Effector memory CD4-positive, alpha-beta T cell (primary cell): ENCODE results near the gene MACROD2.

Source experiments
- DNase-seq, 3 donors: peaks; one replicate each; pipeline ENCODE4 v3.0.0-alpha.2; 2020
- H3K27ac ChIP-seq: 2 replicates; pipeline ENCODE4 v1.7.0; 2013; ENCODE audit warnings: mild to moderate bottlenecking, low read length, moderate library complexity; ENCODE audit not compliant: insufficient read depth, poor library complexity, severe bottlenecking
- H3K27me3 ChIP-seq: replicated peaks from 2 replicates; pipeline ENCODE4 v1.7.0; 2013; ENCODE audit warnings: mild to moderate bottlenecking, low read length; ENCODE audit not compliant: insufficient read depth, control insufficient read depth, poor library complexity, severe bottlenecking
- H3K36me3 ChIP-seq: 2 replicates; pipeline ENCODE4 v1.7.0; 2013; ENCODE audit warnings: mild to moderate bottlenecking, low read length, moderate library complexity; ENCODE audit not compliant: control insufficient read depth, insufficient read depth
- H3K4me1 ChIP-seq: 2 replicates; pipeline ENCODE4 v1.7.0; 2013; ENCODE audit warnings: low read length, mild to moderate bottlenecking; ENCODE audit not compliant: control insufficient read depth, insufficient read depth, poor library complexity, severe bottlenecking
- H3K4me3 ChIP-seq: 2 replicates; pipeline ENCODE4 v1.7.0; 2013; ENCODE audit warnings: low read length, low read depth, mild to moderate bottlenecking; ENCODE audit not compliant: insufficient read depth, poor library complexity, severe bottlenecking
- H3K9me3 ChIP-seq: 2 replicates; pipeline ENCODE4 v1.7.0; 2013; ENCODE audit warnings: mild to moderate bottlenecking, low read length, moderate library complexity; ENCODE audit not compliant: control insufficient read depth

Gene MACROD2

DNA sequence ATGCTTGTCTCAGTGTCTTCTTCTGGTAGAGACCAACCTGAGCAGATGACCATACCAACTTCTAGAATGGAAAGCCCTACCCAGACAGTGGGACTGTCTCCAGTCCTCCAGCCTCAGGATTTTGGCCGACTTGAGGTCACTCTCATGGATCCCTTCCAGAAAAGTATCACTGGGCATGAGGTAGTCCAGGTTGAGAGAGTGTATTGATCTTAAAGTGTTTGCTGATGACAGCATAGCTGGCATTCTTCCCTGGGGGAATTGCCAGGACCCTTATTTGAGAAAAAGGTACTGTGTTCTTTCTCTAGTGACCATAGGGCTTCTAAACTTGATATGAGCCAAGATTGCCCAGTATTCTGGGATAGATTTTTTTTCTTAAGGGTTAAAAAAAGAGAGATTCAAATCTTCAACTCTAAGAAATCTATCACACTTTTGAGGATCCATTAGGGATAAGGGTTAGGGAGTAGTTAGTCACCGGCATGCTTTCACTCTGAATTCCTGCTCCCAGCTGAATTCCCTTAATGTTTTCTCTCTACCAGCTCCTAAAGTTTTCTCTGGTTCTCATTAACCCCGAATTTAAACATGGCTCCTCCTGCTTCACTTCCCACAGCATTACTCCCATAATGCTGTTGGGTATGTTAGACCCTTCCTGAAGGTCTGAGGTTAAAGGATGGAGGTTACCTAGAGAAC is 415.7 kb downstream of the MACROD2 start:
- Histone ChIP-seq H3K4me1 (no peaks in the 10 kb centered on the region), H3K9me3 (no peaks in the 10 kb centered on the region), H3K27ac (no peak overlapping the region), H3K4me3 (no peak overlapping the region), H3K27me3 (no peaks in the 10 kb centered on the region), H3K36me3 (no peaks in the 10 kb centered on the region)
- no peak for DNase-seq

DNA sequence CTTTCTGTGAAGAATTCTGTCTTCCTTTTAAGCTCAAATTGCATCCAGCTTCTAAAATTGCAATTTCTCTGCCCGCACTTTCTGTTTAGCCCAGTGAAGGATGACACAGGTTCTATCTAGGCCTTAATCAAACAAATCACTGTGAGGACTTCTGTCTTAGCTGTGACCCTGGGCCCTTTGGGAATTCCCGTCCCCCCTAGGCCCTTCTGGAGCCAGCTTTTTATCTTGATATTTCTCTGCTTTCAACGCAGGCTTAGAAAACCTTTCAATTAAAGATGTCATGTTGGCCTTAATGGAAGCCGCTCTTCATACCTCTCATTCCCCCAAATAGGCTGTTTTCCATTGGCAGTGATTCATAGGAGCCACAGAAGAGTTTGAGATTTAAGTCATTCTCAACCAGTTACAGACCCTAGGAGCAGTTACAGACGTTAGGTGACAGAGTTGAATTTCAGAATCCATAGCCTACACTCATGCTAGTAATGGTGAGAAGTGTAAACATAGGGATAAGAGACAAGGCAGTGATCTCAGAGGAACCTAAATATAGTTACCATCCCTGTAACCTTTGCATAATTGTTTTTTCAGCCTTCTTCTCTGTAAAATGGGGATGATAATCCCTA is 416.9 kb downstream of the MACROD2 start:
- Histone ChIP-seq H3K27ac (no peak overlapping the region), H3K36me3 (no peaks in the 10 kb centered on the region), H3K27me3 (no peaks in the 10 kb centered on the region), H3K4me3 (no peak overlapping the region), H3K4me1 (no peaks in the 10 kb centered on the region), H3K9me3 (peaks cover 3% of the 10 kb centered on the region)
- DNase-seq, result no peak

DNA sequence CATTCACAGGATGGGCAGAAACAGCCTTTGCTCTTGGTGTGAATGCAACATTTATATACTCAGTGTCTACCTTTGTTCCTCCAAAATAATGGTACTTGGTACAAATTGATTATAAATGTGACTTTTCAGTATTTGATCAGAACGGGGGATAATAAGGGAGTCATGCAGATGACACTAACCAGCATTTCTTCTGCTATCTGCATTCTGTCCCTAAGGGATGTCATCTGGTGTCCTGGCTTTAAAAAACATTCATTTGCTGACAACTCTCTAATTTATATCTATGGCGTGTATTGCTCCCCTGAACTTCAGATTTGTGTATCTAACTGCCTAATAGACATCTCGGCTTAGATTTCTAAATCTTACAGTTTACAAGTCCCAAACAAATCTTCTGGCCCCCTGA is 418.5 kb downstream of the MACROD2 start:
- Histone ChIP-seq H3K36me3 (no peaks in the 10 kb centered on the region), H3K9me3 (peaks cover 3% of the 10 kb centered on the region), H3K4me1 (no peaks in the 10 kb centered on the region), H3K27me3 (no peaks in the 10 kb centered on the region), H3K27ac (no peak overlapping the region), H3K4me3 (no peak overlapping the region)
- DNase-seq, result no peak

DNA sequence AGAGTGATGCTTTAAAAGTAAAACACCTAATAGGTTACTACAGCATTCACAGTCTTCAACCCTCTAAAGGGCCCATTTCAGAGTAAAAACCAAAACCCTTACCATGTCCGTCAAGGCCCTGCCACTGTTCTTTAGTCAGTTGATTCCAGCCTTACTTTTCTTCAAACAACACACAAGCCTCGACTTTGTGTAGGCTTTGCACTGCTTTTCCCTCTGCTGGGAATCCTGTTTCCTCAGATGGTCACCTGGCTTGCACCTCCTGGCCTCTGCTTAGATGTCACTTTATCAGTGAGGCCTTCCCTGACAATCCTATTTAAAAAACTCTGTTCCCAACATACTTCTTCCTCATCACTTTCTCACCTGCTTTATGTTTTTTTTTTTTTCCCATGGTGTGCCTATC is 419.2 kb downstream of the MACROD2 start:
- no peak overlapping the region for H3K4me3 ChIP-seq
- no peaks in the 10 kb centered on the region for H3K36me3 ChIP-seq
- no peak for DNase-seq
- H3K27me3 ChIP-seq, result no peaks in the 10 kb centered on the region
- H3K9me3 ChIP-seq, result peaks cover 3% of the 10 kb centered on the region
- no peak overlapping the region for H3K27ac ChIP-seq
- H3K4me1 ChIP-seq, result no peaks in the 10 kb centered on the region

DNA sequence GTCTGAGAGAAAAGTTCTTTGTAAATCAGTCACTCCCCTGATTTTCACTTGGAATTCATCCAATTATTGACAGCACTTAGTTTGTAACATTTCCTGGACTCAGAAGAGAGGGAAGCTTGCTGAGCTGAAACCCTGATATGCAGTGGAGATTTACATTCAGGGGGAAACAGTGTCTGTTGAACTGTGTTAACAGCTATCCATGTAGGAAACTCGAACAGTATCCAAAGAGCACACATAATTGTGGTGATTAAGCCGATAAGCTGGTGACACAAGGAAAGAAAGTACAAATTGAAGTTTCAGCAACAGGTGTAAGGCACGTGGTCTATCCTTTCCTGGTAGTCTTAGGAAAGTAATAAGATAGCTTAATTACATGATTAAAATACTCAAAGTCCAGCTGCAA is 420.2 kb downstream of the MACROD2 start:
- Histone ChIP-seq H3K27me3 (no peaks in the 10 kb centered on the region), H3K9me3 (peaks cover 3% of the 10 kb centered on the region), H3K36me3 (no peaks in the 10 kb centered on the region), H3K27ac (no peak overlapping the region), H3K4me1 (no peaks in the 10 kb centered on the region), H3K4me3 (no peak overlapping the region)
- no peak for DNase-seq

DNA sequence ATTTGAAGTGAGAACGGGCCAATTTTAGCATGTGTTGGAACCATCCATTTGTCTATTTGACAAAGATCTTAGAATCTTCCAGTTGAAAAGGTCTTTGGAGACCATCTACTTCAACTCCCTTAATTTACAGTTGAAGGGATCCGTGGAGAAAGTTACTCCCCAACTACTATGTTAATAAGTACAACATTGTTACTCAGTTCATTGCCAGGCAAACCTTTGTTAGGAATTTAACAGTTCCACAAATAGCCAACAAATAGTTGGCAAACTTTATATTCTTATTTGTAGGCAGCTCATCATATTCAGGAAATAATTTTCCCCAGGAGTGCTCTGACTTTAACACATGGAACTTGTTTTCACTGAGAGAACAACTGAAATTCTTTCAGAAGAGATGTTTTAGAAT is 423.1 kb downstream of the MACROD2 start:
- H3K4me3 ChIP-seq, result no peak overlapping the region
- DNase-seq, result no peak

DNA sequence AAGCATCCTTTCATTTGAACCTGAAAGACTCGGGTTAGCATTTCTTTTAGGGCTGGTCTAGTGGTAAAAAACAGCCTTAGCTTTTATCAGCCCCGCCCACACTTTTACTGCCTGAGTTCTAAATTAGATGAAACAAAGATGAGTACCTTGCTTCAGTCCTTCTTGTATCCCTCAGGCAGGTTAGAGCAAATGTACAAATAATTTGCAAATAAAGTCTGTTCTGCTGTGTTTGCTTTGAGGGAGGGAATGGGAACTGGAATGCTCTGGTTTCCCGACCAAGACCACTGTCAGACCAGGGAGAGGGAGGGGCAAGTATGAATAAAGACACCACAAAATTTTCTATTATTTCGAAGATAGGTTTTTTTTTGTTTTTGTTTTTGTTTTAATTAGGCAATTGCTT is 427.6 kb downstream of the MACROD2 start:
- no peaks in the 10 kb centered on the region for H3K4me1 ChIP-seq

More for the DNA sequence above, 423.1 kb downstream of the MACROD2 start:
- no peak overlapping the region for H3K27ac ChIP-seq
- H3K27me3 ChIP-seq, result no peaks in the 10 kb centered on the region
- no peaks in the 10 kb centered on the region for H3K36me3 ChIP-seq
- H3K4me1 ChIP-seq, result no peaks in the 10 kb centered on the region
- peaks cover 3% of the 10 kb centered on the region for H3K9me3 ChIP-seq

DNA sequence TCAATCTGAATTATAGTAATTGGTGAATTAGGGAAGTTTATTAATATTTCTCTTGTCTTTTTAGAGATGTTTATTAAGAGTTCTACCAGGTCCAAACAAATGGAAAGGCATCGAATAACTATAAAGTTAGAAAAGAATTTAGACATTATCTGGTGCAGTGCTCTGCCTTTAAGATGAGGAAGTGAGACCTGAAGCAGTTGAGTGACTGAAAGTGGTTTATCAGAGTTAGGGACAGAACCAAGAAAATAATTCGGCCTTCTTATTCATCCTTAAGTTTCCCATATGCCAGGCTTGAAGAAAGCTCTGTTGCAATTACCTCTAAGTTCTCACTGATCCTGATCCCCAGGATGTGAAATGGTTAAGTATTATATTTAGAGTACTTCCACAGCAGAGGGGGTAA is 436.3 kb downstream of the MACROD2 start:
- no peaks in the 10 kb centered on the region for H3K27me3 ChIP-seq
- no peaks in the 10 kb centered on the region for H3K9me3 ChIP-seq
- H3K4me1 ChIP-seq, result no peaks in the 10 kb centered on the region
- DNase-seq, result no peak
- no peak overlapping the region for H3K27ac ChIP-seq
- no peaks in the 10 kb centered on the region for H3K36me3 ChIP-seq
- H3K4me3 ChIP-seq, result no peak overlapping the region

More for the DNA sequence above, 427.6 kb downstream of the MACROD2 start:
- Histone ChIP-seq H3K27me3 (no peaks in the 10 kb centered on the region), H3K9me3 (no peaks in the 10 kb centered on the region), H3K4me3 (no peak overlapping the region), H3K36me3 (no peaks in the 10 kb centered on the region), H3K27ac (no peak overlapping the region)
- no peak for DNase-seq

DNA sequence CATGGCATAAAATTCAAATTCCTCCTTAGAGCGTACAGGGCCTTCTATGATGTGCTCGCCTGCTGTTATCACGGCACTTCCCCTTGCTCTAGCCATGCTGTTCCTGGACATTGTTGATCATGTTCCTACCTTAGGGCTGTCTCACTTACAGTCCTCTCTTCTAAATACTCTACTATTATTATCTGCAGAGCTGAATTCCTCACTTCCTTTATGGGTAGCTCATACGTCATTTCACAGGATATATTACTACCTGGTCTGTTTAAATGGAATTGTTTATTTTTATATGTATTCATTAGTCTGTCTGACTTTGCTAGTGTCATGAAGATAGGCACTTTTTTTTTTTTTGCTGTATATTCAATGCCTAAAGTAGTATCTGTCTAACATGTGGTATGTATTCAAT is 436.8 kb downstream of the MACROD2 start:
- Histone ChIP-seq H3K4me3 (no peak overlapping the region), H3K27ac (no peak overlapping the region), H3K4me1 (no peaks in the 10 kb centered on the region), H3K9me3 (no peaks in the 10 kb centered on the region), H3K36me3 (no peaks in the 10 kb centered on the region), H3K27me3 (no peaks in the 10 kb centered on the region)
- DNase-seq, result no peak

DNA sequence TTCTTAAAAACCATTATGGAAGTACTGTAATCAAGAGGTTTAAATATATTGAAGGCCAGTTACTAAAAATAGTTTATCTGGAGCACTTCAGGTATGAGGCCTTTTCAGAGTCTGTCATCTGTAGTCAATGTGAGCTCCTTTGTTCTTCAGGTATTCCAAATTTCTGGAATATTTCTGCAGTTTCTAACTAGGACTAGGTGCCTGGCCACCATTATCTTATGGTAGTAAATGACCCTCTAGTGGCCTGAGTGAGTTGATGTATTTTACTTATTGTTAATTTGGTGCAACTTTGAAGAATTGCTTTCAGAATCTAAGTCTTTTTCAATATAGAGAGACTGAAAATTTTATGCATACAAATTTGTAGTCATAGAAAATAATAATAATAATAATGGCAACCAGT is 437.3 kb downstream of the MACROD2 start:
- no peaks in the 10 kb centered on the region for H3K4me1 ChIP-seq
- H3K27me3 ChIP-seq, result no peaks in the 10 kb centered on the region
- no peaks in the 10 kb centered on the region for H3K9me3 ChIP-seq
- no peak overlapping the region for H3K27ac ChIP-seq
- no peak overlapping the region for H3K4me3 ChIP-seq
- no peaks in the 10 kb centered on the region for H3K36me3 ChIP-seq
- no peak for DNase-seq
